IPS-18c (cell line): ENCODE measurements around the gene RSPO3.

Experiments
- H3K4me3 ChIP-seq: 2 replicates; pipeline ENCODE4 v1.7.0; 2013; ENCODE audit warnings: low read depth, mild to moderate bottlenecking, low read length, moderate library complexity; ENCODE audit not compliant: insufficient read depth
- H3K9me3 ChIP-seq: one replicate; pipeline ENCODE4 v1.6.1; 2013; ENCODE audit warnings: mild to moderate bottlenecking, low read length, moderate library complexity; ENCODE audit not compliant: control insufficient read depth, insufficient read depth

The RSPO3 gene

GRCh38 chr6:127102859-127103258, 15.6 kb upstream of the RSPO3 start:
- no peak overlapping the region for H3K4me3 ChIP-seq
- H3K9me3 ChIP-seq: no peaks in the 10 kb centered on the region

GRCh38 chr6:127103482-127103881, 15.0 kb upstream of the RSPO3 start:
- H3K9me3 ChIP-seq: no peaks in the 10 kb centered on the region

GRCh38 chr6:127107916-127108315, 10.6 kb upstream of the RSPO3 start:
- Histone ChIP-seq H3K4me3 (no peak overlapping the region), H3K9me3 (no peaks in the 10 kb centered on the region)

More at GRCh38 chr6:127103482-127103881, 15.0 kb upstream of the RSPO3 start:
- H3K4me3 ChIP-seq: no peak overlapping the region

GRCh38 chr6:127110712-127111111, 7.8 kb upstream of the RSPO3 start:
- H3K4me3 ChIP-seq: no peak overlapping the region
- H3K9me3 ChIP-seq: peaks cover 1% of the 10 kb centered on the region

- Histone ChIP-seq H3K4me3 (no peak overlapping the region), H3K9me3 (peaks cover 2% of the 10 kb centered on the region)
Observed at GRCh38 chr6:127111526-127111925, 6.9 kb upstream of the RSPO3 start.

GRCh38 chr6:127114214-127114760, 4.2 kb upstream of the RSPO3 start:
- no peak overlapping the region for H3K4me3 ChIP-seq

GRCh38 chr6:127115084-127115655, 3.3 kb upstream of the RSPO3 start:
- Histone ChIP-seq H3K9me3 (peaks cover 2% of the 10 kb centered on the region), H3K4me3 (no peak overlapping the region)

More at GRCh38 chr6:127114214-127114760, 4.2 kb upstream of the RSPO3 start:
- H3K9me3 ChIP-seq: peaks cover 2% of the 10 kb centered on the region

GRCh38 chr6:127115746-127116145, 2.7 kb upstream of the RSPO3 start:
- peaks cover 2% of the 10 kb centered on the region for H3K9me3 ChIP-seq
- no peak overlapping the region for H3K4me3 ChIP-seq

- peak overlapping the region; percentile 60 for H3K4me3 ChIP-seq
- peaks cover 2% of the 10 kb centered on the region for H3K9me3 ChIP-seq
Observed at GRCh38 chr6:127117979-127118297, 533 bp upstream of the RSPO3 start.

- Histone ChIP-seq H3K4me3 (peak overlapping the region; percentile 61), H3K9me3 (peaks cover 2% of the 10 kb centered on the region)
Observed at GRCh38 chr6:127119102-127120022, 891 bp downstream of the RSPO3 start.

GRCh38 chr6:127120023-127120786, 1.7 kb downstream of the RSPO3 start:
- Histone ChIP-seq H3K4me3 (peak overlapping the region; percentile 61), H3K9me3 (peaks cover 2% of the 10 kb centered on the region)

- peak overlapping the region; percentile 61 for H3K4me3 ChIP-seq
- no peaks in the 10 kb centered on the region for H3K9me3 ChIP-seq
Observed at GRCh38 chr6:127120787-127121636, 2.5 kb downstream of the RSPO3 start.

- Histone ChIP-seq H3K4me3 (no peak overlapping the region), H3K9me3 (no peaks in the 10 kb centered on the region)
Observed at GRCh38 chr6:127121637-127121960, 3.1 kb downstream of the RSPO3 start.

- no peaks in the 10 kb centered on the region for H3K9me3 ChIP-seq
- no peak overlapping the region for H3K4me3 ChIP-seq
Observed at GRCh38 chr6:127124172-127124571, 5.7 kb downstream of the RSPO3 start.

GRCh38 chr6:127124680-127125079, 6.2 kb downstream of the RSPO3 start:
- Histone ChIP-seq H3K4me3 (no peak overlapping the region), H3K9me3 (no peaks in the 10 kb centered on the region)

- no peaks in the 10 kb centered on the region for H3K9me3 ChIP-seq
- H3K4me3 ChIP-seq: no peak overlapping the region
Observed at GRCh38 chr6:127128066-127128465, 9.6 kb downstream of the RSPO3 start.

GRCh38 chr6:127129251-127129650, 10.8 kb downstream of the RSPO3 start:
- Histone ChIP-seq H3K9me3 (no peaks in the 10 kb centered on the region), H3K4me3 (no peak overlapping the region)
